ENCODE results near the gene RER1. TPM values are rescaled to one million over a fixed set of nuclear protein-coding genes. Genes with fewer than 3 reads are reported as not detected.

Gene RER1
- total RNA-seq, 1 donor from 2014 or later = 197 TPM

- FAIRE-seq (no peak), DNase-seq (ENCODE audit: low read depth) (no peak)
- no peaks in the 10 kb centered on the region for H3K36me3 ChIP-seq (ENCODE audit: insufficient read depth, low read length)
- H3K4me1 Mint-ChIP-seq (ENCODE audit: low read depth, unreplicated experiment) = peaks cover 6% of the 10 kb centered on the region
- TF ChIP-seq EZH2 (IDR thresholded peaks at IDR 0.05; ENCODE audit: insufficient read depth, low read length) (no peak), CTCF (IDR thresholded peaks at IDR 0.05; ENCODE audit: insufficient read depth, low read depth, low read length) (no peak)
- no peak overlapping the region for H3K4me3 Mint-ChIP-seq (ENCODE audit: unreplicated experiment)
- H3K4me2 ChIP-seq (ENCODE audit: low read length) = peak overlapping the region; percentile 73
- H3K79me2 ChIP-seq (ENCODE audit: insufficient read depth, low read length) = no peaks in the 10 kb centered on the region
- no peaks in the 10 kb centered on the region for H4K20me1 ChIP-seq (ENCODE audit: insufficient read depth, low read length)
- H3K9me3 Mint-ChIP-seq (ENCODE audit: unreplicated experiment) = no peaks in the 10 kb centered on the region
- H3K27ac ChIP-seq (ENCODE audit: low read depth, low read length) = no peak overlapping the region
- no peaks in the 10 kb centered on the region for H3K36me3 Mint-ChIP-seq (ENCODE audit: low read depth, unreplicated experiment)
- H3K9ac ChIP-seq (ENCODE audit: low read length) = no peak overlapping the region
- H3K27me3 ChIP-seq (ENCODE audit: insufficient read depth, low read length) = peaks cover 3% of the 10 kb centered on the region
- H3K9me3 ChIP-seq (ENCODE audit: insufficient read depth, low read depth, low read length) = no peaks in the 10 kb centered on the region
- H3K4me1 ChIP-seq (ENCODE audit: insufficient read depth, low read length) = peaks cover 38% of the 10 kb centered on the region
- peaks cover 15% of the 10 kb centered on the region for H3K27me3 Mint-ChIP-seq (ENCODE audit: low read depth, unreplicated experiment)
- H2AFZ ChIP-seq (ENCODE audit: low read depth, low read length) = no peak overlapping the region
- H3K4me3 ChIP-seq (ENCODE audit: insufficient read depth, low read depth, low read length) = peak overlapping the region; percentile 44
- H3K27ac Mint-ChIP-seq (ENCODE audit: unreplicated experiment) = no peak overlapping the region
Measured at GRCh38 chr1:2444138-2444591, 52.5 kb downstream of the RER1 start.

DNA sequence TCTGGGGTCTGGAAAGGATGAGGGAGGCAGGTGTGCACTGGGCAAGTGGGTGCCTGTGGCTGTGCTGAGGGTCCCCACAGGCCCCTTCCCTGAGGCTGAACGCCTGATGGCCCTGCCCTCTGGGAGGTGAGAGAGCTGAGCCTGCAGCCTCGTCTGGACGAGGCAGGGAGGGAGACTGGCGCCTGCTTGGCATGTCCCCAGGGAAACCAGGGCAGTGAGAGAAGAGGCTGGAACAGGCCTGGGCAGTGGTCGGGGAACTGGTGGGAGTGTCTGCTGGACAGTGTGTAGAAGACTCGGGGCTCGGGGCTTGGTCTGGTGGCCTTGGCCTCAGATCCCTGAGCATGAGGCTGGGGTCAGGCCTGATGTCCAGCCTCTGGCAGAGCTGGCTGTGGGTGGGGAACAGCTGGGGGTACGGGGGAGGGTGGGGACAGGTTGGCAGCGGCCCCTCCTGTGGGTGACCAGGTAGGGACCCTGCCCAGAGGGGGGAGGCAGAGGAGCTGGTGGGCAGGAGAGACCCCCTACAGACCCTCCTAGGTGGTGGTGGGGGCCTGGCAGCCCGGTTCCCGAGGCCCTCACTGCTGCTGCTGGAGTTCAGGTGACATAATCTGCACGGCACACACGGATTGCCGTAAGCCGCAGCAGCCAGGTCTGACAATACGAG, 53.7 kb downstream of the RER1 start:
- DNase-seq (ENCODE audit: low read depth) = no peak
- Histone ChIP-seq H3K79me2 (ENCODE audit: insufficient read depth, low read length) (no peaks in the 10 kb centered on the region), H3K9me3 (ENCODE audit: insufficient read depth, low read depth, low read length) (no peaks in the 10 kb centered on the region), H2AFZ (ENCODE audit: low read depth, low read length) (no peak overlapping the region), H3K4me1 (ENCODE audit: insufficient read depth, low read length) (peaks cover 38% of the 10 kb centered on the region), H3K27ac (ENCODE audit: low read depth, low read length) (no peak overlapping the region), H4K20me1 (ENCODE audit: insufficient read depth, low read length) (no peaks in the 10 kb centered on the region), H3K27me3 (ENCODE audit: insufficient read depth, low read length) (peaks cover 3% of the 10 kb centered on the region), H3K9ac (ENCODE audit: low read length) (no peak overlapping the region), H3K36me3 (ENCODE audit: insufficient read depth, low read length) (no peaks in the 10 kb centered on the region), H3K4me3 (ENCODE audit: insufficient read depth, low read depth, low read length) (no peak overlapping the region), H3K4me2 (ENCODE audit: low read length) (peak overlapping the region; percentile 73)
- peaks cover 8% of the 10 kb centered on the region for H3K4me1 Mint-ChIP-seq (ENCODE audit: low read depth, unreplicated experiment)
- no peaks in the 10 kb centered on the region for H3K9me3 Mint-ChIP-seq (ENCODE audit: unreplicated experiment)
- no peaks in the 10 kb centered on the region for H3K36me3 Mint-ChIP-seq (ENCODE audit: low read depth, unreplicated experiment)
- no peak for TF ChIP-seq CTCF (IDR thresholded peaks at IDR 0.05; ENCODE audit: insufficient read depth, low read depth, low read length)
- TF ChIP-seq EZH2 (IDR thresholded peaks at IDR 0.05; ENCODE audit: insufficient read depth, low read length) = no peak
- H3K27ac Mint-ChIP-seq (ENCODE audit: unreplicated experiment) = no peak overlapping the region
- H3K4me3 Mint-ChIP-seq (ENCODE audit: unreplicated experiment) = no peak overlapping the region
- peaks cover 9% of the 10 kb centered on the region for H3K27me3 Mint-ChIP-seq (ENCODE audit: low read depth, unreplicated experiment)
- no peak for FAIRE-seq

- Histone ChIP-seq H3K79me2 (ENCODE audit: insufficient read depth, low read length) (no peaks in the 10 kb centered on the region), H3K36me3 (ENCODE audit: insufficient read depth, low read length) (no peaks in the 10 kb centered on the region), H2AFZ (ENCODE audit: low read depth, low read length) (no peak overlapping the region), H3K4me2 (ENCODE audit: low read length) (no peak overlapping the region), H3K9ac (ENCODE audit: low read length) (no peak overlapping the region), H3K27ac (ENCODE audit: low read depth, low read length) (no peak overlapping the region), H3K4me1 (ENCODE audit: insufficient read depth, low read length) (peaks cover 38% of the 10 kb centered on the region), H4K20me1 (ENCODE audit: insufficient read depth, low read length) (no peaks in the 10 kb centered on the region), H3K4me3 (ENCODE audit: insufficient read depth, low read depth, low read length) (no peak overlapping the region), H3K27me3 (ENCODE audit: insufficient read depth, low read length) (peaks cover 3% of the 10 kb centered on the region), H3K9me3 (ENCODE audit: insufficient read depth, low read depth, low read length) (no peaks in the 10 kb centered on the region)
- H3K4me3 Mint-ChIP-seq (ENCODE audit: unreplicated experiment) = no peak overlapping the region
- H3K9me3 Mint-ChIP-seq (ENCODE audit: unreplicated experiment) = no peaks in the 10 kb centered on the region
- H3K4me1 Mint-ChIP-seq (ENCODE audit: low read depth, unreplicated experiment) = peaks cover 8% of the 10 kb centered on the region
- no peak for FAIRE-seq
- H3K27me3 Mint-ChIP-seq (ENCODE audit: low read depth, unreplicated experiment) = peaks cover 9% of the 10 kb centered on the region
- DNase-seq (ENCODE audit: low read depth) = no peak
- no peak for TF ChIP-seq EZH2 (IDR thresholded peaks at IDR 0.05; ENCODE audit: insufficient read depth, low read length)
- TF ChIP-seq CTCF (IDR thresholded peaks at IDR 0.05; ENCODE audit: insufficient read depth, low read depth, low read length) = no peak
- no peak overlapping the region for H3K27ac Mint-ChIP-seq (ENCODE audit: unreplicated experiment)
- no peaks in the 10 kb centered on the region for H3K36me3 Mint-ChIP-seq (ENCODE audit: low read depth, unreplicated experiment)
Measured at GRCh38 chr1:2445823-2446215, 54.2 kb downstream of the RER1 start.
